ENCODE measurements around the gene TGM1.

Gene TGM1

GRCh38 chr14:24291446-24292117, 28.6 kb upstream of the TGM1 start:
- no peak for DNase-seq

- no peak for DNase-seq
Observed at GRCh38 chr14:24290746-24291145, 27.8 kb upstream of the TGM1 start.

- peak; percentile 61 to 69 for DNase-seq
Observed at GRCh38 chr14:24289649-24290280, 26.8 kb upstream of the TGM1 start.

- no peak for DNase-seq
Observed at GRCh38 chr14:24286996-24287395, 24.0 kb upstream of the TGM1 start.

GRCh38 chr14:24285351-24285750, 22.4 kb upstream of the TGM1 start:
- DNase-seq = no peak

- DNase-seq = no peak
Observed at GRCh38 chr14:24284501-24285035, 21.6 kb upstream of the TGM1 start.

- no peak for DNase-seq
Observed at GRCh38 chr14:24283796-24284460, 21.0 kb upstream of the TGM1 start.

GRCh38 chr14:24282736-24283135, 19.8 kb upstream of the TGM1 start:
- no peak for DNase-seq

GRCh38 chr14:24281636-24282035, 18.7 kb upstream of the TGM1 start:
- DNase-seq = no peak

GRCh38 chr14:24280797-24281460, 18.0 kb upstream of the TGM1 start:
- DNase-seq = no peak

GRCh38 chr14:24279301-24280186, 16.6 kb upstream of the TGM1 start:
- peak; percentile 56 to 61 for DNase-seq

- no peak for DNase-seq
Observed at GRCh38 chr14:24278424-24278823, 15.4 kb upstream of the TGM1 start.

GRCh38 chr14:24277606-24278321, 14.8 kb upstream of the TGM1 start:
- DNase-seq = peak; percentile 22 to 25

GRCh38 chr14:24277071-24277470, 14.1 kb upstream of the TGM1 start:
- DNase-seq = no peak

- DNase-seq = peak; percentile 48 to 54
Observed at GRCh38 chr14:24274101-24274543, 11.1 kb upstream of the TGM1 start.

GRCh38 chr14:24273422-24273998, 10.5 kb upstream of the TGM1 start:
- no peak for DNase-seq

GRCh38 chr14:24272467-24272866, 9.5 kb upstream of the TGM1 start:
- DNase-seq = no peak

GRCh38 chr14:24271834-24272263, 8.9 kb upstream of the TGM1 start:
- no peak for DNase-seq

GRCh38 chr14:24271134-24271833, 8.3 kb upstream of the TGM1 start, which contains the start of gene RABGGTA:
Gene RABGGTA (minus strand): TSS chr14:24271597. CDS start chr14:24271115, 482 bp downstream.
- peak; percentile 86 to 88 for DNase-seq

- no peak for DNase-seq
Observed at GRCh38 chr14:24270537-24271133, 7.7 kb upstream of the TGM1 start.

All from stimulated activated CD4-positive, alpha-beta T cell treated with anti-CD3 and anti-CD28 coated beads, Interleukin-2, amount 100 ng/mL, for 24 hours (primary cell).